ENCODE data around the gene CCDC47. TPM values are rescaled to one million over a fixed set of nuclear protein-coding genes. Genes with fewer than 3 reads are reported as not detected.

CCDC47 gene
- total and polyA plus RNA-seq, 4 donors: 33.0 to 87.2 (median 62.8) TPM

GRCh38 chr17:63792055-63792729, 18.8 kb upstream of the CCDC47 start (continued):
- TF ChIP-seq TAF1 (conservative IDR thresholded peaks at IDR 0.05): no peak
- TF ChIP-seq JUND (IDR thresholded peaks at IDR 0.05): no peak
- no peak for TF ChIP-seq NR2F2 (IDR thresholded peaks at IDR 0.05)
- no peak for TF ChIP-seq RAD21 (IDR thresholded peaks at IDR 0.05)

- Histone ChIP-seq H3K9me3 (ENCODE audit: control insufficient read depth in 4 of 4, low read length in 3 of 4) (no peaks in the 10 kb centered on the region), H3K36me3 (ENCODE audit: control insufficient read depth in 4 of 4, insufficient read depth in 3 of 4, low read depth in 1 of 4, low read length in 3 of 4) (peaks cover 11 to 63% (median 49%) of the 10 kb centered on the region in 4 donors), H3K4me1 (ENCODE audit: control insufficient read depth in 4 of 4, insufficient read depth in 4 of 4, low read length in 3 of 4) (no peaks in the 10 kb centered on the region), H3K9ac (ENCODE audit: low read depth in 1 of 2, low read length in 2 of 2) (no peak overlapping the region), H3K4me3 (ENCODE audit: low read depth in 1 of 3, low read length in 3 of 3) (no peak overlapping the region), H3K27ac (ENCODE audit: low read depth in 1 of 2, low read length in 2 of 2) (no peak overlapping the region), H3K27me3 (ENCODE audit: control insufficient read depth in 4 of 4, insufficient read depth in 4 of 4, low read length in 3 of 4) (no peaks in the 10 kb centered on the region)
- 92% methylated on average over 6 of the region's 6 CpGs for WGBS
- DNase-seq (ENCODE audit: low spot score): no peak
- TF ChIP-seq, protein P1, sequence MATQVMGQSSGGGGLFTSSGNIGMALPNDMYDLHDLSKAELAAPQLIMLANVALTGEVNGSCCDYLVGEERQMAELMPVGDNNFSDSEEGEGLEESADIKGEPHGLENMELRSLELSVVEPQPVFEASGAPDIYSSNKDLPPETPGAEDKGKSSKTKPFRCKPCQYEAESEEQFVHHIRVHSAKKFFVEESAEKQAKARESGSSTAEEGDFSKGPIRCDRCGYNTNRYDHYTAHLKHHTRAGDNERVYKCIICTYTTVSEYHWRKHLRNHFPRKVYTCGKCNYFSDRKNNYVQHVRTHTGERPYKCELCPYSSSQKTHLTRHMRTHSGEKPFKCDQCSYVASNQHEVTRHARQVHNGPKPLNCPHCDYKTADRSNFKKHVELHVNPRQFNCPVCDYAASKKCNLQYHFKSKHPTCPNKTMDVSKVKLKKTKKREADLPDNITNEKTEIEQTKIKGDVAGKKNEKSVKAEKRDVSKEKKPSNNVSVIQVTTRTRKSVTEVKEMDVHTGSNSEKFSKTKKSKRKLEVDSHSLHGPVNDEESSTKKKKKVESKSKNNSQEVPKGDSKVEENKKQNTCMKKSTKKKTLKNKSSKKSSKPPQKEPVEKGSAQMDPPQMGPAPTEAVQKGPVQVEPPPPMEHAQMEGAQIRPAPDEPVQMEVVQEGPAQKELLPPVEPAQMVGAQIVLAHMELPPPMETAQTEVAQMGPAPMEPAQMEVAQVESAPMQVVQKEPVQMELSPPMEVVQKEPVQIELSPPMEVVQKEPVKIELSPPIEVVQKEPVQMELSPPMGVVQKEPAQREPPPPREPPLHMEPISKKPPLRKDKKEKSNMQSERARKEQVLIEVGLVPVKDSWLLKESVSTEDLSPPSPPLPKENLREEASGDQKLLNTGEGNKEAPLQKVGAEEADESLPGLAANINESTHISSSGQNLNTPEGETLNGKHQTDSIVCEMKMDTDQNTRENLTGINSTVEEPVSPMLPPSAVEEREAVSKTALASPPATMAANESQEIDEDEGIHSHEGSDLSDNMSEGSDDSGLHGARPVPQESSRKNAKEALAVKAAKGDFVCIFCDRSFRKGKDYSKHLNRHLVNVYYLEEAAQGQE (IDR thresholded peaks at IDR 0.05): no peak
- TF ChIP-seq, protein P2, sequence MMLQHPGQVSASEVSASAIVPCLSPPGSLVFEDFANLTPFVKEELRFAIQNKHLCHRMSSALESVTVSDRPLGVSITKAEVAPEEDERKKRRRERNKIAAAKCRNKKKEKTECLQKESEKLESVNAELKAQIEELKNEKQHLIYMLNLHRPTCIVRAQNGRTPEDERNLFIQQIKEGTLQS (IDR thresholded peaks at IDR 0.05): no peak
- TF ChIP-seq RAD21 (IDR thresholded peaks at IDR 0.05) (no peak), MAX (IDR thresholded peaks at IDR 0.05) (no peak), FOXA1 (IDR thresholded peaks at IDR 0.05) (no peak), HNF4A (conservative IDR thresholded peaks at IDR 0.05) (no peak), HNF4G (IDR thresholded peaks at IDR 0.05) (no peak)
- TF ChIP-seq, protein P3, sequence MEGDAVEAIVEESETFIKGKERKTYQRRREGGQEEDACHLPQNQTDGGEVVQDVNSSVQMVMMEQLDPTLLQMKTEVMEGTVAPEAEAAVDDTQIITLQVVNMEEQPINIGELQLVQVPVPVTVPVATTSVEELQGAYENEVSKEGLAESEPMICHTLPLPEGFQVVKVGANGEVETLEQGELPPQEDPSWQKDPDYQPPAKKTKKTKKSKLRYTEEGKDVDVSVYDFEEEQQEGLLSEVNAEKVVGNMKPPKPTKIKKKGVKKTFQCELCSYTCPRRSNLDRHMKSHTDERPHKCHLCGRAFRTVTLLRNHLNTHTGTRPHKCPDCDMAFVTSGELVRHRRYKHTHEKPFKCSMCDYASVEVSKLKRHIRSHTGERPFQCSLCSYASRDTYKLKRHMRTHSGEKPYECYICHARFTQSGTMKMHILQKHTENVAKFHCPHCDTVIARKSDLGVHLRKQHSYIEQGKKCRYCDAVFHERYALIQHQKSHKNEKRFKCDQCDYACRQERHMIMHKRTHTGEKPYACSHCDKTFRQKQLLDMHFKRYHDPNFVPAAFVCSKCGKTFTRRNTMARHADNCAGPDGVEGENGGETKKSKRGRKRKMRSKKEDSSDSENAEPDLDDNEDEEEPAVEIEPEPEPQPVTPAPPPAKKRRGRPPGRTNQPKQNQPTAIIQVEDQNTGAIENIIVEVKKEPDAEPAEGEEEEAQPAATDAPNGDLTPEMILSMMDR (IDR thresholded peaks at IDR 0.05; ENCODE audit: low read depth, low read length, missing input control): no peak
Observed at GRCh38 chr17:63790057-63790456, 16.7 kb upstream of the CCDC47 start.

GRCh38 chr17:63786971-63787711, 13.7 kb upstream of the CCDC47 start:
- WGBS: 95% methylated on average over 13 of the region's 13 CpGs
- Histone ChIP-seq H3K27ac (ENCODE audit: low read depth in 1 of 2, low read length in 2 of 2) (no peak overlapping the region), H3K4me3 (ENCODE audit: low read depth in 1 of 3, low read length in 3 of 3) (no peak overlapping the region), H3K9ac (ENCODE audit: low read depth in 1 of 2, low read length in 2 of 2) (no peak overlapping the region), H3K9me3 (ENCODE audit: control insufficient read depth in 4 of 4, low read length in 3 of 4) (no peaks in the 10 kb centered on the region), H3K4me1 (ENCODE audit: control insufficient read depth in 4 of 4, insufficient read depth in 4 of 4, low read length in 3 of 4) (peaks cover 0 to 5% (median 0%) of the 10 kb centered on the region in 4 donors), H3K36me3 (ENCODE audit: control insufficient read depth in 4 of 4, insufficient read depth in 3 of 4, low read depth in 1 of 4, low read length in 3 of 4) (peaks cover 8 to 45% (median 26%) of the 10 kb centered on the region in 4 donors), H3K27me3 (ENCODE audit: control insufficient read depth in 4 of 4, insufficient read depth in 4 of 4, low read length in 3 of 4) (no peaks in the 10 kb centered on the region)
- DNase-seq (ENCODE audit: low spot score): no peak
- TF ChIP-seq FOXA2 (IDR thresholded peaks at IDR 0.05) (no peak), TAF1 (conservative IDR thresholded peaks at IDR 0.05) (no peak), RAD21 (IDR thresholded peaks at IDR 0.05) (no peak), GABPA (IDR thresholded peaks at IDR 0.05 in 1 of 2, conservative IDR thresholded peaks at IDR 0.05 in 1 of 2) (no peak), JUND (IDR thresholded peaks at IDR 0.05) (no peak), MAX (IDR thresholded peaks at IDR 0.05) (no peak), HNF4G (IDR thresholded peaks at IDR 0.05) (no peak), HNF4A (conservative IDR thresholded peaks at IDR 0.05) (no peak)
- TF ChIP-seq, protein P3 (IDR thresholded peaks at IDR 0.05; ENCODE audit: low read depth, low read length, missing input control): no peak
- TF ChIP-seq, protein P1 (IDR thresholded peaks at IDR 0.05): no peak
- TF ChIP-seq, protein P2 (IDR thresholded peaks at IDR 0.05): no peak

All from liver (tissue), 9 donors.